Measurements from ENCODE around the gene CCNB3. TPM values are rescaled to one million over a fixed set of nuclear protein-coding genes. Genes with fewer than 3 reads are reported as not detected.
A peak's percentile ranks its signal among the peaks of the same experiment; 100 is the strongest.
"Not testable (repeated sequence)": the region's sequence is repeated elsewhere in the genome, so short reads cannot be mapped to it uniquely, and the experiment has no call there.

CCNB3 gene
- total and polyA plus RNA-seq, 2 experiments from 2014 or later, result 0.40 to 1.8 TPM

GRCh38 chrX:50206753-50207152, 2.2 kb downstream of the CCNB3 start:
- no peak overlapping the region for H3K27ac ChIP-seq
- no peak for TF ChIP-seq CTCF (IDR thresholded peaks at IDR 0.05; ENCODE audit: low read depth, low read length)

DNA sequence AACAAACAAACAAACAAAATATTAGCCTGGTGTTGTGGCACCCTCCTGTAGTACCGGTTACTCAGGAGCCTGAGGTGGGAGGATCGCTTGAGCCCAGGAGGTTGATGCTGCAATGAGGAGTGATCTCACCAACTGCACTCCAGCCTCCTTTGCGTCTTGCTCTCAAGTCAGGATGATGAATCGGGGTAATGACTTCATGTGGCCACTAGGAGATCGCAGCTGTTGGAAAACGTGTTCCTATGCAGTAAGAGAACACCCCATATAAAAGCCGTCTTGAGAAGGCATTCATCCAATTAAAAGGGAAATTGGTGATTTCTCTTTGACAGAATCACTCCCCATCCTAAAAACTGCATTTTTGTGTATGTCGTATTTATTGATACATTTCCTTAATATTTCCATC, 6.9 kb downstream of the CCNB3 start:
- DNase-seq (ENCODE audit: low read depth in 1 of 2, low spot score in 1 of 2), result peak in 1 of 2 donors; percentile 29
- no peak overlapping the region for H3K27ac ChIP-seq
- H3K4me3 ChIP-seq, result no peak overlapping the region
- H3K27me3 ChIP-seq, result no peaks in the 10 kb centered on the region
- TF ChIP-seq CTCF (IDR thresholded peaks at IDR 0.05; ENCODE audit: low read depth, low read length), result peak; percentile 25
- H3K9me3 ChIP-seq (ENCODE audit: low read depth), result no peaks in the 10 kb centered on the region
- H3K4me1 ChIP-seq (ENCODE audit: low read depth), result no peaks in the 10 kb centered on the region
- no peaks in the 10 kb centered on the region for H3K36me3 ChIP-seq

More at GRCh38 chrX:50206753-50207152, 2.2 kb downstream of the CCNB3 start:
- Histone ChIP-seq H3K36me3 (no peaks in the 10 kb centered on the region), H3K27me3 (no peaks in the 10 kb centered on the region), H3K9me3 (ENCODE audit: low read depth) (no peaks in the 10 kb centered on the region), H3K4me1 (ENCODE audit: low read depth) (no peaks in the 10 kb centered on the region), H3K4me3 (no peak overlapping the region)
- no peak for DNase-seq (ENCODE audit: low read depth in 1 of 2, low spot score in 1 of 2)

- no peaks in the 10 kb centered on the region for H3K4me1 ChIP-seq (ENCODE audit: low read depth)
- no peak overlapping the region for H3K27ac ChIP-seq
- no peaks in the 10 kb centered on the region for H3K27me3 ChIP-seq
- TF ChIP-seq CTCF (IDR thresholded peaks at IDR 0.05; ENCODE audit: low read depth, low read length), result no peak
- H3K4me3 ChIP-seq, result no peak overlapping the region
- DNase-seq (ENCODE audit: low read depth in 1 of 2, low spot score in 1 of 2), result no peak
- no peaks in the 10 kb centered on the region for H3K9me3 ChIP-seq (ENCODE audit: low read depth)
- no peaks in the 10 kb centered on the region for H3K36me3 ChIP-seq
These were observed 76.7 kb downstream of the CCNB3 start for GRCh38 chrX:50281253-50281652.

- H3K4me1 ChIP-seq (ENCODE audit: low read depth), result no peaks in the 10 kb centered on the region
- H3K4me3 ChIP-seq, result no peak overlapping the region
- TF ChIP-seq CTCF (IDR thresholded peaks at IDR 0.05; ENCODE audit: low read depth, low read length), result no peak
- no peak overlapping the region for H3K27ac ChIP-seq
- H3K27me3 ChIP-seq, result no peaks in the 10 kb centered on the region
- H3K9me3 ChIP-seq (ENCODE audit: low read depth), result no peaks in the 10 kb centered on the region
- DNase-seq (ENCODE audit: low read depth in 1 of 2, low spot score in 1 of 2), result no peak
- H3K36me3 ChIP-seq, result no peaks in the 10 kb centered on the region
These were observed 122.7 kb downstream of the CCNB3 start for GRCh38 chrX:50327235-50327634.

GRCh38 chrX:50332668-50333067, 128.1 kb downstream of the CCNB3 start:
- DNase-seq (ENCODE audit: low read depth in 1 of 2, low spot score in 1 of 2), result not testable (repeated sequence)

DNA sequence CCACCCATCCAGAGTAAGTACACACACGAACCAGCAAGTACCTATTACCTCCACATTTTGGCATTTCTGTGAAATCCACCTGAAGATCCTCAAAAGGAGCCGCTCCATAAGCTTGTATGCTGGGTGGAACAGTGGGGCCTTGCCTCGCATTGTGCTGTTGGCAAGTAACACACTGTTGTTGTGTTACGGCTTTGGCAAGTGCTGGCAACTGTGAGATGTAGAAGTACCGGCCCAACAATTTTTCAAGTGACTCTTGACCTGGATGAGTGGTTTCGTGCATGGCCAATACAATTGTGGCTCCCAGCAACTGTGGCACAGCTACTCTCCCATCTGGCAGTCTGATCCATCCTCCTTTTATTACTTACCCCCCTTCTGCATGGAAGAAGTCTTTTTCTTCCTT, 128.7 kb downstream of the CCNB3 start:
- Histone ChIP-seq H3K9me3 (ENCODE audit: low read depth) (no peaks in the 10 kb centered on the region), H3K27me3 (no peaks in the 10 kb centered on the region), H3K4me3 (no peak overlapping the region), H3K36me3 (no peaks in the 10 kb centered on the region), H3K4me1 (ENCODE audit: low read depth) (no peaks in the 10 kb centered on the region), H3K27ac (no peak overlapping the region)
- no peak for TF ChIP-seq CTCF (IDR thresholded peaks at IDR 0.05; ENCODE audit: low read depth, low read length)
- DNase-seq (ENCODE audit: low read depth in 1 of 2, low spot score in 1 of 2), result no peak

More at GRCh38 chrX:50332668-50333067, 128.1 kb downstream of the CCNB3 start:
- H3K27me3 ChIP-seq; H3K27ac ChIP-seq; H3K4me3 ChIP-seq; H3K4me1 ChIP-seq (ENCODE audit: low read depth); H3K36me3 ChIP-seq; H3K9me3 ChIP-seq (ENCODE audit: low read depth): not testable (repeated sequence)

Measured in cardiac muscle cell (in vitro differentiated cells and primary cell).